Dedifferentiated amniotic fluid mesenchymal stem cell (primary cell): ENCODE measurements around the gene NFAM1.

ENCODE experiments used
- DNase-seq: peaks from one replicate; pipeline ENCODE4 v3.0.0-alpha.2; 2016; ENCODE audit errors: extremely low spot score

Gene NFAM1

GRCh38 chr22:42439821-42440674 lies 7.8 kb upstream of the NFAM1 start:
- no peak for DNase-seq

- DNase-seq: no peak
These were observed 6.9 kb upstream of the NFAM1 start for GRCh38 chr22:42439021-42439567.

GRCh38 chr22:42438293-42438650 lies 6.1 kb upstream of the NFAM1 start:
- DNase-seq: no peak

GRCh38 chr22:42437488-42438292 lies 5.5 kb upstream of the NFAM1 start:
- no peak for DNase-seq

- DNase-seq: no peak
These were observed 4.2 kb upstream of the NFAM1 start for GRCh38 chr22:42436404-42436803.

- no peak for DNase-seq
These were observed 2.7 kb upstream of the NFAM1 start for GRCh38 chr22:42434748-42435425.

- no peak for DNase-seq
These were observed 1.8 kb upstream of the NFAM1 start for GRCh38 chr22:42433754-42434682.

- DNase-seq: no peak
These were observed 615 bp upstream of the NFAM1 start for GRCh38 chr22:42432818-42433217.

- DNase-seq: no peak
These were observed 693 bp downstream of the NFAM1 start for GRCh38 chr22:42431401-42432019.

GRCh38 chr22:42430528-42431125 lies 1.6 kb downstream of the NFAM1 start:
- no peak for DNase-seq

- DNase-seq: no peak
These were observed 3.4 kb downstream of the NFAM1 start for GRCh38 chr22:42428760-42429159.

- no peak for DNase-seq
These were observed 4.2 kb downstream of the NFAM1 start for GRCh38 chr22:42428025-42428424.

GRCh38 chr22:42427167-42427566 lies 5.0 kb downstream of the NFAM1 start:
- DNase-seq: no peak

GRCh38 chr22:42425989-42426355 lies 6.2 kb downstream of the NFAM1 start:
- DNase-seq: no peak

GRCh38 chr22:42425337-42425988 lies 6.7 kb downstream of the NFAM1 start:
- DNase-seq: no peak

GRCh38 chr22:42419243-42419881 lies 12.8 kb downstream of the NFAM1 start:
- no peak for DNase-seq

- no peak for DNase-seq
These were observed 13.4 kb downstream of the NFAM1 start for GRCh38 chr22:42418811-42419242.

GRCh38 chr22:42417645-42418305 lies 14.4 kb downstream of the NFAM1 start:
- DNase-seq: no peak
